GM12892 (cell line): Measurements from ENCODE around the gene CKS2.
A peak's percentile ranks its signal among the peaks of the same experiment; 100 is the strongest.

Experiments used
- DNase-seq: peaks from one replicate; pipeline ENCODE4 v3.0.0; 2011; ENCODE audit not compliant: insufficient read length
- FAIRE-seq: peaks from 2 replicates; lab custom pipeline; 2011; peaks lifted over from hg19 to GRCh38; lab: Jason Lieb, UNC
- POLR2A ChIP-seq: IDR thresholded peaks from 2 replicates; pipeline ENCODE4 v1.6.1; 2011; ENCODE audit warnings: low read depth, low read length, control low read depth
- POLR2AphosphoS5 ChIP-seq: IDR thresholded peaks from 2 replicates; pipeline ENCODE4 v1.6.1; 2011; ENCODE audit warnings: low read depth, low read length, control low read depth
- TAF1 ChIP-seq: IDR thresholded peaks from 2 replicates; pipeline ENCODE4 v1.6.1; 2011; ENCODE audit warnings: low read depth, mild to moderate bottlenecking, control low read depth, low read length, borderline replicate concordance

Gene CKS2

DNA sequence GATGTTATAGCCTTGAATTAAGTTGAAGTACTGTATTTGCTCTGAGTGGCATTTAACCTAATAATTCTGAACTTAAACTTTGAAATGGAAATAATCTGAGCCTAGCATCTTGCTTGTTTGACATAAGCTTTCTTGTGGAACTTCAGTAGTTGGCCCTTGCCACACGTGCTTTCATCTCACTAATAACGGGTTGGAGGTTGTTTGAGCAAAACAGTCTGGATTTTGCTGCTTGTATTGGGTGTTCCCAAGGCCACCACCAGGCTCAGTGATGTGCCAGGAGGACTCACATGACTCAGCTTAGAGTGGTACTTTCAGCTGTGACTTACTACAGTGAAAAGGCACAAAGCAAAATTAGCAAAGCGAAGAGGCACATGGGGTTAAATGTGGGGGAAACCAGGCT lies 43.0 kb downstream of the CKS2 start:
- FAIRE-seq (no peak), DNase-seq (no peak)
- TF ChIP-seq POLR2A (no peak), POLR2AphosphoS5 (no peak), TAF1 (no peak)

DNA sequence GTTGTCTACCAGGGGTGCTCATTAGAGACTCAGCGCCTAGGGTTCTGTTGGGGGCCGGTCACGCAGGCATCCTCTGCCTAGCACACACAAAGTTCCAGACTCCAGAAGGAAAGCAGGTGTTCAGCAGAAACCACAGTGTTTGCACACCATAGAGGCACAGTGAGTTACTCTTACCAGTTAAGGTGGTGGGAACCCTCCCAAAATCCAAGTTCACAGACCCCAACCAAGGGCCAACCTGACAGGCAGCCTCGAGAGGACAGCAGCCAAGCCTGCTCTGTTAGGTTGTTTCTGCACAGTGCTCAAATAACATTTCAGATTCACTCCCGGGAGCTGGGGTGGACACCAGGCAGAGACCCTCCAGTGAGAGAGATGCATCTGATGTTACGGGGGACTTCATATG lies 43.5 kb downstream of the CKS2 start:
- no peak for TF ChIP-seq POLR2A
- no peak for TF ChIP-seq POLR2AphosphoS5
- TF ChIP-seq TAF1: no peak
- DNase-seq (no peak), FAIRE-seq (no peak)

DNA sequence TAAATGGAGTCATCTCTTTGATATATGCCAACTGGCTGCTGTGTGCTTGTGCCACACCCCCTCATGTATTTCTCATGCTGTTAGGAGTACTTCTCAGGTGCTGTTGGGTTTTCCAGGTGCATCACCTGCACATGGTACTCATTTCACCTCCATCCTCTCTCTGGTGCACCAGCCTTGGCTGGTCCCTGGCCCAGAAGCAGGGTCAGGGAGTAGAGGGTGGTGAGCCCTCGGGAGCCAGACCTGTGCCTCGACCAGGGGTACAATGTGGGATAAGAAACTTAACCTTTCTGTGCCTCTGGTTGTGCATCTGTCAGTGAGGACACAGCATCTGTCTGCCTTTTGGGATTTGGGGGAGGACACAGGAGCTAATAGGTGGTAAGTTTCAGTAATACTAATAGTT lies 45.8 kb downstream of the CKS2 start:
- no peak for DNase-seq
- TF ChIP-seq TAF1 (no peak), POLR2A (no peak), POLR2AphosphoS5 (no peak)
- no peak for FAIRE-seq

DNA sequence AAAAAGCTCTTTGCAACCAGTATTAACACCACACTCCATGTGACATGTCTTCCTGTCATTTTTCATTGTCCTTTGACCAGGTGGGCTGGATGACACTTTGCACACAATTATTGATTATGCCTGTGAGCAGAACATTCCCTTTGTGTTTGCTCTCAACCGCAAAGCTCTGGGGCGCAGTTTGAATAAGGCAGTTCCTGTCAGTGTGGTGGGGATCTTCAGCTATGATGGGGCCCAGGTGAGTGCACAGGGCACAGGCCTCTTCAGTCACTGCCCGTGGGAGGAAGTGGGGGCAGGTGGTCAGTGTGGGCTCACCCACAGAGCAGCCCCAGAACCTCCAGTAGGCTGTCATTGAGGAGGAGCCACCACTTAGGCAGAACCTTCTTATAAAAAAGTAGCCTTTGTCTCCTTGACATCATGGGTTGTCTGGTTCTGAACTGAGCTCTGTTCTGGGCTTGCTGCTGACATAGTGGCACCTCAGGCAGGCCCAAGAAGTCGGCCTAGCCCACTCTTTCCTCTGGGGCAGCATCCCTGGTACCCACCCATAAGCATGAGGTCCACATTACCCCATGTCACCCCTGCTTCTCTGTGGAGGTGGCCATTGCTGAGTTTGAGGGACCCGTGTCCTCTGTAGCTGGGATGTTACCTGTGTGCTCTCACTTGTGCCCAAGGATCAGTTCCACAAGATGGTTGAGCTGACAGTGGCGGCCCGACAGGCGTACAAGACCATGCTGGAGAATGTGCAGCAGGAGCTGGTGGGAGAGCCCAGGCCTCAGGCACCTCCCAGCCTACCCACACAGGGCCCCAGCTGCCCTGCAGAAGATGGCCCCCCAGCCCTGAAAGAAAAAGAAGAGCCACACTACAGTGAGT lies 46.6 kb downstream of the CKS2 start:
- no peak for TF ChIP-seq TAF1
- TF ChIP-seq POLR2AphosphoS5: no peak
- TF ChIP-seq POLR2A: no peak; the same call in 1 of the 2 replicates
- FAIRE-seq (no peak), DNase-seq (no peak)

- TF ChIP-seq TAF1: no peak
- TF ChIP-seq POLR2AphosphoS5: no peak
- TF ChIP-seq POLR2A: no peak
- DNase-seq: no peak
- FAIRE-seq: no peak
Observed at GRCh38 chr9:89358376-89358916, 47.5 kb downstream of the CKS2 start.

DNA sequence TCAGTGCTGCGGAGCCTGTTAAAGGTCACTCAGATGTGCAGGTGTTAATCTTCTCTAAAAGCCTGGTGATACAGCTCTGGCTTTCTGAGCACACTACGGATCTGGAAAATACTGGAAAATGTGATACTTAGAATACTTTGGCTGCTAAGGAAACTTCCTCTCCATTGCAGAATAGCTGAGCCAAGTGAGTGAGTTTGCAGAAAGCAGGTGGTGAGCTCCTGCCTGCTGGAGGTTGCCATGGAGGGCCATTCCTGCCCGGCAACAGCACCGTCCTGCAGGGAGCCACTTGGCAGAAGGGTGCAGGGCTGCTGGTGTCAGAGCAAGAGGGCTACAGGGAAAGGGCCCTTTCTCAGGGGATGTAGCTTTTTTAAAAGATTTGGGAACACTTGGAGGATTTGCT lies 48.0 kb downstream of the CKS2 start:
- DNase-seq: no peak
- no peak for FAIRE-seq
- TF ChIP-seq TAF1: no peak
- TF ChIP-seq POLR2A: no peak
- no peak for TF ChIP-seq POLR2AphosphoS5

- FAIRE-seq: no peak
Observed at GRCh38 chr9:89359751-89360261, 48.8 kb downstream of the CKS2 start.

GRCh38 chr9:89360465-89360864 lies 49.5 kb downstream of the CKS2 start:
- FAIRE-seq (no peak), DNase-seq (no peak)
- TF ChIP-seq TAF1 (no peak), POLR2A (no peak), POLR2AphosphoS5 (no peak)

More at GRCh38 chr9:89359751-89360261, 48.8 kb downstream of the CKS2 start:
- TF ChIP-seq POLR2AphosphoS5 (no peak), TAF1 (no peak), POLR2A (no peak)
- no peak for DNase-seq

DNA sequence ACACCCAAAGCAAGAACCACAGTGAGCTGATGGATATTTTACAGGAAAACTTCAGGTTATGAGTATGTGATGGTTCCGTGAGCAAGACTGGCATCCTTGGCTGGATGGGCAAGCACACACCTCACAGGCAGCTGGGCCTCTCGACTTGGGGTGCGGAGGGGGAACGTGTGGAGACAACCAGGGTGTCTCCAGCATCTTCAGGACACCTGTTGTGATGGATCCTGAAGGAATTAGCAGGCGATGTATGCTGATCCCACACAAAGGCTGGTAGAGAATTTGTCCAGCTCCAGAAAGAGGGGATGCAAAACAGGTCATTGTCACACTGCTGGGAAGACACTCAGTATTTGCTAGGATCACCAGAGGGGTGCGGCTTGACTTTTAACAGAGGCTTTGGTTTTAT lies 50.0 kb downstream of the CKS2 start:
- DNase-seq (no peak), FAIRE-seq (no peak)
- no peak for TF ChIP-seq TAF1
- TF ChIP-seq POLR2AphosphoS5: no peak; the same call in 1 of the 2 replicates
- no peak for TF ChIP-seq POLR2A

DNA sequence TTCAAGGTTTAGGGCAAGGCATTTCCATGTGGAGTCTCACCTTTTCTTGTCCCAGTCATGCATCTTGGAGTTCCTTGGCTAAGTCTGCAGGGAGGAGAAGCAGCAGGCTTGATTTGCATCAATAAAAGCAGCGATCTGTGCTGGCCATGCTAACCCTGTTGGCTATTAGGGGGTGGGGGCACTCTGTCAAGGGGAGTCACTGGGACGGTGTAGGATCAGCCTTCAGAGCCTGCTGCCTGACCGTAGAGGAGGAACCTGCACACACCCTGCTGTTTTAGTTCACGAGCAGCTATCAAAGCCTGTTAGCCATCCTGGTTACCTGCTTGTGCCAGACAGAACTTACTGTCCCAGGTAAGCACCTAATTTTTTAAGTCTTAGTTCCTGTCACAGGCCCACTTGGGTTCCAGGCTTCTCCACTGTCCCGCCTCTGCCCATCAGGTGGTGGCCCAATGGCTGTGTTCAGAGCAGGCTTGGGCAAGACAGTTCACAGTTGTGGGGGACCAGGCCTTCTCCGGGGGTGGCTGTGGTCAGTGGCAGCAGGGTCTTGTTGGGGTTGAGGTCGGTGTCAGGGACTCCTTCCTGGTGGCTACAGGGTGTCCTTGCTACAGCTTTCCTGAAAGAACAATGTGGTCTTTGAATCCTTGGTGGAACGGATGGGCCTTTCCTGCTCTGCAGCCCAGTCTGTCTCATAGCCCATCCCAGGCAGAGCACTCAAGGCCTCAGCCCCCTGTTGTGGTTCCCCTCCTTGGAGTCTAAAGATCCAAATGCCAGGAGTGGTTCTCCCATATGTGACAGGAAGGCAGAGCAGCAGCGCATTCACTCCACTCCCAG lies 51.0 kb downstream of the CKS2 start:
- FAIRE-seq: no peak
- TF ChIP-seq POLR2AphosphoS5: 0 out of 2 replicates have a peak, but pooled peaks have one; percentile 18
- no peak for TF ChIP-seq POLR2A
- TF ChIP-seq TAF1: no peak
- DNase-seq: no peak
